Right lung (tissue), 5 donors: ENCODE measurements around the gene SCAPER. TPM values are rescaled to one million over a fixed set of nuclear protein-coding genes. Genes with fewer than 3 reads are reported as not detected.

Experiments used
- DNase-seq, 2 donors: peaks; one replicate each; pipeline ENCODE4 v3.0.0-alpha.2; 2013
- polyA plus RNA-seq, 5 donors: library from polyadenylated mRNA; unstranded; fragments of 120-200 nt; gene quantifications; one replicate each; pipeline versions ENCODE4 v1.2.1 to v1.2.3, GENCODE V29; 2013; ENCODE audit warnings: inconsistent platforms in 1 of 5, low replicate concordance in 1 of 5; ENCODE audit not compliant: insufficient read length in 5 of 5, insufficient read depth in 1 of 5

The SCAPER gene
- polyA plus RNA-seq, 5 donors: 21.3 to 30.2 (median 26.1) TPM

GRCh38 chr15:76678766-76679165, 226.4 kb downstream of the SCAPER start:
- no peak for DNase-seq

DNA sequence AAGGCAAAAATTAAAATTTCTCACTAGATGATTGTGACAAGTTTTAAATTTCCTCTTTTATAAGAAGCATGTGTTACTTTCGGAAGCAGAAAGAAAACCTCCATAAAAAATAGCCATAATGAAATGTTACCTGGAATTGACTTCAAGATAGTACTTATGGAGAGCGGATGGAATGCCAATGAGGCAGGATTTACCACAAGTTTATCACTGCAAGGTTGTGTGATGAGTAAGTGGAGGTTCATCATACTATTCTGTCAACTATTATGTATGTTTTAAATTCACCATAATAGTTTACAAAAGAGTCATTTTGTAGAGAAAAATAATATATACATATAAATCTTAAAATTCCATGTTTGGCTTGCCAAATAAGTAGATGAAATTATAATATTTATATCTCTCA, 230.3 kb downstream of the SCAPER start:
- DNase-seq: no peak

- DNase-seq: no peak
Measured at GRCh38 chr15:76669521-76670207, 235.5 kb downstream of the SCAPER start.

DNA sequence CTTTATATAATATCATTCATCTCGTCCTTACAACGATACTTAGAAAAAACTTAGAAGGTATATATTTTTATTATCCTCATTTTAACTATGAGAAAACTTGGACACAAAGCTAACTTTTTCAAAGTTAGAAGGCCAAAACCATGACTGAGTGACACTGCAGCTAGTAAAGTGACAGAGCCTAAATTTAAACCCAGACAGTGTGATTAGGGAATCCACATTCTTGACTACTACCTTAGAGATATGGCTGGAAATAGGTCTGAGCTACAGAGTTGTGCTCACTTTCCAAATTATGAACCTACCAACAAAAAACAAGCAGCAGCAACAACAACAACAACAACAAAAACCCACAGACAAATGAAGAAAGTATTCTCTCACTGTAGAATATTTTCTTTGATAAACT, 236.2 kb downstream of the SCAPER start:
- no peak for DNase-seq

- no peak for DNase-seq
Measured at GRCh38 chr15:76667943-76668715, 237.0 kb downstream of the SCAPER start.

- no peak for DNase-seq
Measured at GRCh38 chr15:76664895-76665294, 240.2 kb downstream of the SCAPER start.

DNA sequence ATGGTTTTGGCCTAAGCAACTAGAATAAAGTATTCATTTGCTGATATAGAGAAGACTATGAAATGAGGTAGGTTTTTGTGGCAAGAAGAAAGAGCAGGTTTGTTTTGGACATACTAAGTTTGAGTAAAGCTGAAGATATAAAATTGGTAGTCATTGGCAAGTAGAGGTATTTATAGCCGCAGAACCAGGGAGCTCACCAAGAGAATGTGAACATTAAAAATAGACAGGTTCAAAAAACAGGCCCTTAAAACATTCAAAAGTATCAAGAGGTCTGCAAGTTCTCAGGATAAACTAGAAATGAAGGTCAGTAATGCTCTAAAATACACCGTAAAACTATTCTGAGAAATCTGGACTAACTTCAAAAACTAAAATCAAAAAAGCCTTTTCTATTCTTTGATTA, 240.7 kb downstream of the SCAPER start:
- DNase-seq: no peak

- no peak for DNase-seq
Measured at GRCh38 chr15:76663529-76663928, 241.6 kb downstream of the SCAPER start.

DNA sequence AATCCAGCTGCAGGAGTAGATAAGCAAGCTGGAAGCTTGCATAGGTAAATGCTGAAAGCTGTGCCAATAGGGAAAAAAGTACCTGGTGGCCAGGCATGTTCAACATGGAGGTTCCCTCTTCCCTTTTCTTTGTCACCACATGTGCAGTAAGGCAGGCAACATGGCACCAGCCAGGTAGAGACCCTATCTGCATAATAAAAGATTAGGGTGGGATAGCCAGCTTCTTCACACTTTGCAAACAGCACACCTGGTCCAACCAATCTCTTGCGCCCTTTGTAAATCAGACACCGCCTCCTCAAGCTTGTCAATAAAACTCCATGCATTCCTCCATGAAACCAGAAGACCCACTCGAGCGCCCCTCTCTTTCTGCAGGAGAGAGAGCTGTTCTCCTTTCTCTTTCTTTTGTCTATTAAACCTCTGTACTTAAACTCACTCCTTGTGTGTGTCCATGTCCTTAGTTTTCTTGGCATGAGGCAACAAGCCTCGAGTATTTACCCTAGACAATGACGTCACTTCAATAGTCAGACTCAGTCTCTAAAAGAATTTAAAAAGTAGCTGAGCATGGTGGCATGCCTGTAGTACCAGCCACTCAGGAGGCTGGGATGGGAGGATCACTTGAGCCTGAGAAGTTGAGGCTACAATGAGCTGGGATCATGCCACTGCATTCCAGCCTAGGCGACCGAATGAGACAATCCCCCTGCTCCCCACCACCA, 256.3 kb downstream of the SCAPER start:
- no peak for DNase-seq

DNA sequence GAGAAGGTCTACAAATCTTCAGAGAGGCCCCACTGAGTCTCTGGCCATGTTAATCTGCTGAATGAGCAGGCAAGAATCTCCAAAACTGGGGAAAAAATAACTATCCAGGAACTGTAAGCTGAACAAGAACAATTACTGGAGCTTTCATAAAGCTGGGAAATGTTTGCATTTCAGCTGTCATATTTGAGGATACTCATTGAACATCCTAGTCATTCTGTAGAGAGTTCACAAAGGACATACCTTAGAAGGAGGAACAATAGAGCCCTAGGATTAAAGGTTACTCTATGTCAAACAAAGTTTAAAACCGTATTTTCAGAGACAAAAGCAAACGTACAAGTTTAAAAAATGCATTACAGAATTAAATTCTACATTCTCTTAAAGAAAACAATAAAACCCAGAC, 257.5 kb downstream of the SCAPER start:
- no peak for DNase-seq

- no peak for DNase-seq
Measured at GRCh38 chr15:76644646-76645045, 260.5 kb downstream of the SCAPER start.

GRCh38 chr15:76642671-76643070, 262.5 kb downstream of the SCAPER start:
- DNase-seq: no peak

DNA sequence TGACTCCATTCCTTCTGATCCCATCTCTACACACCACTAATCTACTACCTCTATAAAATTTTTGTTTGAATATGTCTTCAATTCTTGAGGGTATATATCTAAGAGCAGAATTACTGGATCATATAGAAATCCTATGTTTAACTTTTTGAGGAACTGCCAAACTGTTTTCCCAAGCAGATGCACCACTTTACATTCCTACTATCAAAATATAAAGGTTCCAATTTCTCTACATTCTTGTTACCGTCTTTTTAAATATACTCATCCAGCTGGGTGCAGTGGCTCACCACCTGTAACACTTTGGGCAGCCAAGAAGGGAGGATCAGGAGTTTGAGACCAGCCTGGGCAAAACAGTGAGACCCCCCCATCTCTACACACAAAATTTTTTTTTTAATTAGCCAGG, 268.0 kb downstream of the SCAPER start:
- no peak for DNase-seq

DNA sequence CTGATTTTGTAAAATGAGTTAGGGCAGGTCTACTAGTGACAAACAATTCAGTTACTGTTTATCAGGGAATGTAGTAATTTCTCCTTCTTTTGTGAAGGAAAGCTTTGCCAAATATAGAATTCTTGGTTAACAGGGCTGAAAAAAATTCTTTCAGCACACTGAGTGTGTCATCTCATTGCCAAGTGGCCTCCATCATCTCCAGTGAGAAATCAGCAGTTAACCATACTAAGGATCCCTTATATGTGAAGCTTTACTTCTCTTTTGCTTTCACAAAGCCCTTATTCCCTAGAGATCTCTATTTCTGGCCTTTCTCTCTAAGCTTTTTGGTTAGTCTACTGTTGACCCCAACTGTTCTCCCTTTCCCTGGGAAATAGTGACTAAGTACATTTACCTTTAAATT, 269.1 kb downstream of the SCAPER start:
- no peak for DNase-seq

GRCh38 chr15:76626611-76627010, 278.5 kb downstream of the SCAPER start:
- DNase-seq: no peak

GRCh38 chr15:76625267-76625666, 279.9 kb downstream of the SCAPER start:
- DNase-seq: no peak

GRCh38 chr15:76614725-76615124, 290.4 kb downstream of the SCAPER start:
- DNase-seq: no peak

DNA sequence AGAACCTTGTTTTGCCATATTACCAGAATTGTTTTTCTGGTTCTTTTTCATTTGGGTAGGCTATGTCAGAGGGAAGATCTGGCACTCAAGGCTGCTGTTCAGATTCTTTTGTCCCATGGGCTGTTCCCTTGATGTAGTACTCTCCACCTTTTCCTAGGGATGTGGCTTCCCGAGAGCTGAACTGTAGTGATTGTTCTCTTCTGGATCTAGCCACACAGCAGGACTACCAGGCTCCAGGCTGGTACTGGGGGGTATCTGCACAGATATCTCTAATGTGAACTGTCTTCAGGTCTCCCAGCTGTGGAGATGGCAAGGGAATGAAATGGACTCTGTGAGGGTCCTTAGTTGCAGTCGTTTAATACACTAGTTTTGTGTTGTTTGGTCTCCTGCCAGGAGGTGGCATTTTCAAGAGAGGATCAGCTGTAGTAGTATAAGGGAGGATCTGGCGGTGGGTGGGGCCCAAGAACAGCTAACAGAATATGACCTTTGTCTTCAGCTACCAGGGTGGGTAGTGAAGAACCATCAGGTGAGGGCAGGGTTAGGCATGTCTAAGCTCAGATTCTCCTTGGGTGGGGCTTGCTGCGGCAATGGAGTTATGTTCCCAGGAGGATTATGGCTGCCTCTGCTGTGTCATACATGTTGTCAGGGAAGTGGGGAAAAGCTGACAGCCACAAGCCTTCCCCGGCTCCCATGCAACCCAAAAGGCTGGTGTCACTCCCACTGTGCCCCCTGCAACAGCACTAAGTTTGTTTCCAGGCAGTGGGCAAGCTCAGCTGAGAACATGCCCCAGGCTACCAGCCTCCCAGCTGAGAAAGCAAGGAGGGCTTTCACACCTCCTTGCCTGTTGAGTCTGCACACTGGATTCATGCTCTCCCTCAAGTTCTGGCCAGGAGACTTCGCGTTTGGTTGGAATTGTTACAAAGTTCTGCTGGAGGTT, 316.1 kb downstream of the SCAPER start:
- no peak for DNase-seq

- no peak for DNase-seq
Measured at GRCh38 chr15:76585576-76585897, 319.6 kb downstream of the SCAPER start.

DNA sequence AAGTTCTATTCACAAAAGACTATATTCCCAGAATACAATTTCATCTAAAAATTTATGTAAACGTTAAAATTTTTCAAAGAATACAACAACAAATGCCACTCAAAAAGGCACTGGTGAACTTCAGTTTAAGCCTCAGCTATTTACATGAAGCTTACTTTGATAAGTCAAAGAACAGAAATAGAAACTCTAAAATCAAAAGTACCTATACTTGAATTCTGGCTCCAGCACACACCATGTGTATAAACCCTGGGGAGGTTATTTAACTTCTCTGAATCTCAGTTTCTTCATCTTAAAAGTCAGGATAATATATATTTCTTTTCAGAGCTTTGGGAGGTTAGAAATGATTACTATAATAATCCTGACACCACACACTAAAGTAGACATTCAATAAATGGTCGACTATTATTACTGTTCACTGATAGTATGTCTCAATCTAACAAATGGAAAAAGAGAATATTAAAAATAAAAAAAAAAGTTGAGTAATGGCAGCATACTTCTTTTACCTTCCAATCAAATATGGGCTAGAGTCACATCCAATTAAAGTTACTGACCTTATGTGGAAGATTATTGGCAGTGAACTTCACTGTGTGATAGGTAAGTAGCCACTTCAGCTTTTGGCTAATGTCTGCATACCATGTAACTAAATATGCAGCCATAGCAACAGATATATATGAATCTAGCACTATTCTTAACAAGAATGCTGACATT, 320.1 kb downstream of the SCAPER start:
- DNase-seq: no peak

- DNase-seq: no peak
Measured at GRCh38 chr15:76582550-76582949, 322.6 kb downstream of the SCAPER start.
